ENCODE results near the gene TESMIN.

The TESMIN gene

DNA sequence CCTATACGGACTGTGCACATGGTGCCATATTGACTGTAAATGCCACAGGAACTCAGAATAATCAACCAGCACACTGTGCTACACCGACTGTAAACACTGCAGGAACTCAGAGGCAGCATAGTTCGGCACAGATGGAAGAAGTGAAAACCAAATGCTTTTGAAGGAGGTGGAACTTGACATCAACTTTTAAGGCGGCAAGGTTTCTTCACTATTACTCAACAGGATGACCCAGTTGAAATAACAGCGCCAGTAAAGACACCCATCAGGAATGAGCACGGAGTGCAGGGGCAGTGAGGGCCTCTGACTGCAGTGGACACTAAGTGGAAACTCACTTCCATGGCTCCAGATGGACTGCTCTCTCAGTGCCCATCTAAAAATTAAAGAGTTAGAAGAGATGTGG lies 15.7 kb downstream of the TESMIN start:
- Histone ChIP-seq H3K36me3 (ENCODE audit: control insufficient read depth, insufficient read depth, low read length) (peaks cover 22% of the 10 kb centered on the region), H3K9me3 (ENCODE audit: control insufficient read depth, insufficient read depth, low read depth, low read length) (no peaks in the 10 kb centered on the region), H3K9ac (ENCODE audit: low read length) (no peak overlapping the region), H3K27me3 (ENCODE audit: control insufficient read depth, insufficient read depth, low read length) (no peaks in the 10 kb centered on the region), H3K4me1 (ENCODE audit: control insufficient read depth, insufficient read depth, low read length) (no peaks in the 10 kb centered on the region), H3K4me3 (ENCODE audit: low read depth, low read length) (no peak overlapping the region), H3K27ac (ENCODE audit: low read depth, low read length) (no peak overlapping the region)

DNA sequence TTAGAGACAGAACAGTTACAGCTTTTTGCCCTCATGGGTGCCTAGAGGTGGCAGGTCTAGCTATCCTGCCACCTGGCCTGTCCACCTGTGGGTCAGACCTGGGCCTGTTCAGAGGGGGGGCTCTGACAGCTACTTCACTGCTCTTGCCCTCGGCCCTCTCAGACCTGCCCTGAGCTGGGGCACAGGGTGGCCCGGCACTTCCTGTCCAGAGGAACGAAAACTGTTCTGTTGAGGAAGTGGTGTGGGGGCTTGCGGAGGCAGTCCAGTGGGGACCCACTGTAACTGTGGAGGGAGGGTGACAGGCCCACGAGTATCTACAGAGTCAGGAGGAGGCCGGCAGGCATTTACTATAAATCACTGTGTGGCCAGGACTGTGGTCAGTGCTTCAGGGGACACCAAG lies 16.2 kb downstream of the TESMIN start:
- Histone ChIP-seq H3K36me3 (ENCODE audit: control insufficient read depth, insufficient read depth, low read length) (peaks cover 22% of the 10 kb centered on the region), H3K4me3 (ENCODE audit: low read depth, low read length) (no peak overlapping the region), H3K9me3 (ENCODE audit: control insufficient read depth, insufficient read depth, low read depth, low read length) (no peaks in the 10 kb centered on the region), H3K4me1 (ENCODE audit: control insufficient read depth, insufficient read depth, low read length) (no peaks in the 10 kb centered on the region), H3K27me3 (ENCODE audit: control insufficient read depth, insufficient read depth, low read length) (no peaks in the 10 kb centered on the region), H3K9ac (ENCODE audit: low read length) (no peak overlapping the region), H3K27ac (ENCODE audit: low read depth, low read length) (no peak overlapping the region)

- Histone ChIP-seq H3K27me3 (ENCODE audit: control insufficient read depth, insufficient read depth, low read length) (no peaks in the 10 kb centered on the region), H3K9me3 (ENCODE audit: control insufficient read depth, insufficient read depth, low read depth, low read length) (no peaks in the 10 kb centered on the region), H3K36me3 (ENCODE audit: control insufficient read depth, insufficient read depth, low read length) (peaks cover 22% of the 10 kb centered on the region), H3K4me3 (ENCODE audit: low read depth, low read length) (no peak overlapping the region), H3K27ac (ENCODE audit: low read depth, low read length) (no peak overlapping the region), H3K9ac (ENCODE audit: low read length) (no peak overlapping the region), H3K4me1 (ENCODE audit: control insufficient read depth, insufficient read depth, low read length) (no peaks in the 10 kb centered on the region)
These were observed 17.2 kb downstream of the TESMIN start for GRCh38 chr11:68734111-68734510.

DNA sequence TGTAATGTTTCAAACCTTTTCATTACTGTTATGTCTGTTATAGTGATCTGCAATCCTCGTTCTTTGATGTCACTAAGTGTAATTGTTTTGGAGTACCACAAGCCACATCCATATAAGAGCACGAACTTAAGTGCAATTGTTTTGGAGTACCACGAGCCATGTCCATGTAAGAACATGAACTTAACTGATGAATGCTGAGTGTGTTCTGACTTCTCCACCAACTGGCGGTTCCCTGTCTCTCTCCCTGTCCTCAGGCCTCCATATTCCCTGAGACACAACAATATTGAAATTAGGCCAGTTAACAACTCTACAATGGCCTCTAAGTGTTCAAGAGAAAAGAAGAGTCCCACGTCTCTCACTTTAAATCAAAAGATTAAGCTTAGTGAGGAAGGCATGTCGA lies 23.5 kb downstream of the TESMIN start:
- no peak overlapping the region for H3K9ac ChIP-seq (ENCODE audit: low read length)
- no peak overlapping the region for H3K27ac ChIP-seq (ENCODE audit: low read depth, low read length)
- H3K4me3 ChIP-seq (ENCODE audit: low read depth, low read length), result no peak overlapping the region
- no peaks in the 10 kb centered on the region for H3K9me3 ChIP-seq (ENCODE audit: control insufficient read depth, insufficient read depth, low read depth, low read length)
- H3K27me3 ChIP-seq (ENCODE audit: control insufficient read depth, insufficient read depth, low read length), result no peaks in the 10 kb centered on the region
- 0 out of 2 replicates have a peak, but pooled peaks cover 4% of the 10 kb centered on the region for H3K4me1 ChIP-seq (ENCODE audit: control insufficient read depth, insufficient read depth, low read length)
- H3K36me3 ChIP-seq (ENCODE audit: control insufficient read depth, insufficient read depth, low read length), result no peaks in the 10 kb centered on the region

GRCh38 chr11:68724293-68724692 lies 27.0 kb downstream of the TESMIN start:
- Histone ChIP-seq H3K9me3 (ENCODE audit: control insufficient read depth, insufficient read depth, low read depth, low read length) (peaks cover 3% of the 10 kb centered on the region; the same call in 1 of the 2 replicates), H3K36me3 (ENCODE audit: control insufficient read depth, insufficient read depth, low read length) (no peaks in the 10 kb centered on the region), H3K9ac (ENCODE audit: low read length) (no peak overlapping the region), H3K27ac (ENCODE audit: low read depth, low read length) (no peak overlapping the region), H3K4me3 (ENCODE audit: low read depth, low read length) (no peak overlapping the region), H3K4me1 (ENCODE audit: control insufficient read depth, insufficient read depth, low read length) (0 out of 2 replicates have a peak, but pooled peaks cover 4% of the 10 kb centered on the region), H3K27me3 (ENCODE audit: control insufficient read depth, insufficient read depth, low read length) (no peaks in the 10 kb centered on the region)

GRCh38 chr11:68722143-68722542 lies 29.2 kb downstream of the TESMIN start:
- no peak overlapping the region for H3K9ac ChIP-seq (ENCODE audit: low read length)
- H3K4me3 ChIP-seq (ENCODE audit: low read depth, low read length), result no peak overlapping the region
- no peaks in the 10 kb centered on the region for H3K36me3 ChIP-seq (ENCODE audit: control insufficient read depth, insufficient read depth, low read length)
- H3K27me3 ChIP-seq (ENCODE audit: control insufficient read depth, insufficient read depth, low read length), result no peaks in the 10 kb centered on the region
- H3K9me3 ChIP-seq (ENCODE audit: control insufficient read depth, insufficient read depth, low read depth, low read length), result peaks cover 3% of the 10 kb centered on the region; the same call in 1 of the 2 replicates
- 0 out of 2 replicates have a peak, but pooled peaks cover 4% of the 10 kb centered on the region for H3K4me1 ChIP-seq (ENCODE audit: control insufficient read depth, insufficient read depth, low read length)
- H3K27ac ChIP-seq (ENCODE audit: low read depth, low read length), result no peak overlapping the region

- H3K27ac ChIP-seq (ENCODE audit: low read depth, low read length), result no peak overlapping the region
- no peaks in the 10 kb centered on the region for H3K27me3 ChIP-seq (ENCODE audit: control insufficient read depth, insufficient read depth, low read length)
- no peak overlapping the region for H3K4me3 ChIP-seq (ENCODE audit: low read depth, low read length)
- H3K4me1 ChIP-seq (ENCODE audit: control insufficient read depth, insufficient read depth, low read length), result 0 out of 2 replicates have a peak, but pooled peaks cover 3% of the 10 kb centered on the region
- H3K9ac ChIP-seq (ENCODE audit: low read length), result no peak overlapping the region
- H3K9me3 ChIP-seq (ENCODE audit: control insufficient read depth, insufficient read depth, low read depth, low read length), result peaks cover 3% of the 10 kb centered on the region; the same call in 1 of the 2 replicates
- H3K36me3 ChIP-seq (ENCODE audit: control insufficient read depth, insufficient read depth, low read length), result no peaks in the 10 kb centered on the region
These were observed 30.2 kb downstream of the TESMIN start for GRCh38 chr11:68721075-68721474.

- no peak overlapping the region for H3K9ac ChIP-seq (ENCODE audit: low read length)
- no peak overlapping the region for H3K4me3 ChIP-seq (ENCODE audit: low read depth, low read length)
- no peaks in the 10 kb centered on the region for H3K27me3 ChIP-seq (ENCODE audit: control insufficient read depth, insufficient read depth, low read length)
- no peaks in the 10 kb centered on the region for H3K36me3 ChIP-seq (ENCODE audit: control insufficient read depth, insufficient read depth, low read length)
- 0 out of 2 replicates have a peak, but pooled peaks cover 4% of the 10 kb centered on the region for H3K4me1 ChIP-seq (ENCODE audit: control insufficient read depth, insufficient read depth, low read length)
- H3K9me3 ChIP-seq (ENCODE audit: control insufficient read depth, insufficient read depth, low read depth, low read length), result peaks cover 3% of the 10 kb centered on the region; the same call in 1 of the 2 replicates
- H3K27ac ChIP-seq (ENCODE audit: low read depth, low read length), result no peak overlapping the region
These were observed 35.7 kb downstream of the TESMIN start for GRCh38 chr11:68715456-68716122.

- H3K36me3 ChIP-seq (ENCODE audit: control insufficient read depth, insufficient read depth, low read length), result no peaks in the 10 kb centered on the region
- 0 out of 2 replicates have a peak, but pooled peaks cover 4% of the 10 kb centered on the region for H3K4me1 ChIP-seq (ENCODE audit: control insufficient read depth, insufficient read depth, low read length)
- H3K27ac ChIP-seq (ENCODE audit: low read depth, low read length), result no peak overlapping the region
- H3K9ac ChIP-seq (ENCODE audit: low read length), result no peak overlapping the region
- H3K27me3 ChIP-seq (ENCODE audit: control insufficient read depth, insufficient read depth, low read length), result no peaks in the 10 kb centered on the region
- H3K9me3 ChIP-seq (ENCODE audit: control insufficient read depth, insufficient read depth, low read depth, low read length), result no peaks in the 10 kb centered on the region
- no peak overlapping the region for H3K4me3 ChIP-seq (ENCODE audit: low read depth, low read length)
These were observed 37.1 kb downstream of the TESMIN start for GRCh38 chr11:68714060-68714856.

GRCh38 chr11:68711114-68711513 lies 40.2 kb downstream of the TESMIN start:
- Histone ChIP-seq H3K27ac (ENCODE audit: low read depth, low read length) (no peak overlapping the region), H3K27me3 (ENCODE audit: control insufficient read depth, insufficient read depth, low read length) (no peaks in the 10 kb centered on the region), H3K9ac (ENCODE audit: low read length) (no peak overlapping the region), H3K4me3 (ENCODE audit: low read depth, low read length) (no peak overlapping the region), H3K4me1 (ENCODE audit: control insufficient read depth, insufficient read depth, low read length) (peaks cover 25% of the 10 kb centered on the region), H3K9me3 (ENCODE audit: control insufficient read depth, insufficient read depth, low read depth, low read length) (no peaks in the 10 kb centered on the region), H3K36me3 (ENCODE audit: control insufficient read depth, insufficient read depth, low read length) (no peaks in the 10 kb centered on the region)

DNA sequence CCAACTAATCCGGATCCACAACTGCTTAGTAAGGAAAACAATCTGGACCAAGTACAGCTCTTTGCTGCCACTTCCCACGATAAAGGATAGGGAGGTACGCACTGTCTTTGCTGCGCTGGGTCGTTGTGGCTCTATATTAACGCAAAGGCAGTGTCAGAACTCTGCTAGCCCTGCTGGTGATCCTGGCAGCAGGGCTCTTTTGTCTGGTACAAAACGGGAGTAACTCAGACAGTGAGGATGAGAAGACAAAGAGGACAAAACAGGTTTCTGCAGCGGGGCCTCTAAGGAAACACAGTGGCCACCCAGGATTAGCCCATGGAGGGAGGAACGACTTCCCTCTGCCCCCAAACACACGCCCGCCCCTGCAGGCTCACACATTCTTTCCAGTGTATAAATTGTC lies 40.9 kb downstream of the TESMIN start:
- Histone ChIP-seq H3K9ac (ENCODE audit: low read length) (no peak overlapping the region), H3K9me3 (ENCODE audit: control insufficient read depth, insufficient read depth, low read depth, low read length) (no peaks in the 10 kb centered on the region), H3K36me3 (ENCODE audit: control insufficient read depth, insufficient read depth, low read length) (no peaks in the 10 kb centered on the region), H3K4me3 (ENCODE audit: low read depth, low read length) (no peak overlapping the region), H3K27me3 (ENCODE audit: control insufficient read depth, insufficient read depth, low read length) (no peaks in the 10 kb centered on the region), H3K27ac (ENCODE audit: low read depth, low read length) (no peak overlapping the region), H3K4me1 (ENCODE audit: control insufficient read depth, insufficient read depth, low read length) (peaks cover 26% of the 10 kb centered on the region)

Data from HUES6 (cell line).